HPDE6-E6E7 (cell line): Measurements from ENCODE around the gene MLYCD.

ENCODE experiments used
- DNase-seq: peaks from one replicate; pipeline ENCODE4 v3.0.0; 2011; ENCODE audit warnings: missing footprints; ENCODE audit errors: extremely low spot score

MLYCD gene

GRCh38 chr16:83898463-83899271 lies at the start of gene MLYCD:
Gene MLYCD (plus strand): TSS chr16:83899115. CDS start chr16:83899145, 30 bp downstream.
- peak; percentile 90 for DNase-seq

- DNase-seq = no peak
These were observed 49.5 kb upstream of the MLYCD start for GRCh38 chr16:83849421-83849820.

- DNase-seq = no peak
These were observed 48.0 kb upstream of the MLYCD start for GRCh38 chr16:83850947-83851346.

GRCh38 chr16:83851473-83851872 lies 47.4 kb upstream of the MLYCD start:
- no peak for DNase-seq

GRCh38 chr16:83852774-83853173 lies 46.1 kb upstream of the MLYCD start:
- no peak for DNase-seq

GRCh38 chr16:83853834-83854233 lies 45.1 kb upstream of the MLYCD start:
- no peak for DNase-seq

GRCh38 chr16:83854420-83854819 lies 44.5 kb upstream of the MLYCD start:
- DNase-seq = no peak

GRCh38 chr16:83856792-83857191 lies 42.1 kb upstream of the MLYCD start:
- no peak for DNase-seq

- no peak for DNase-seq
These were observed 39.6 kb upstream of the MLYCD start for GRCh38 chr16:83859265-83859664.

GRCh38 chr16:83862661-83863060 lies 36.3 kb upstream of the MLYCD start:
- no peak for DNase-seq

GRCh38 chr16:83863682-83864081 lies 35.2 kb upstream of the MLYCD start:
- DNase-seq = no peak

GRCh38 chr16:83870830-83871229 lies 28.1 kb upstream of the MLYCD start:
- DNase-seq = no peak

- DNase-seq = peak; percentile 25
These were observed 20.1 kb upstream of the MLYCD start for GRCh38 chr16:83878838-83879237.

GRCh38 chr16:83882163-83882885 lies 16.6 kb upstream of the MLYCD start:
- DNase-seq = no peak

- no peak for DNase-seq
These were observed 12.5 kb upstream of the MLYCD start for GRCh38 chr16:83886199-83886971.

- no peak for DNase-seq
These were observed 11.8 kb upstream of the MLYCD start for GRCh38 chr16:83887080-83887479.

GRCh38 chr16:83887564-83887963 lies 11.4 kb upstream of the MLYCD start:
- DNase-seq = no peak

GRCh38 chr16:83888672-83889044 lies 10.3 kb upstream of the MLYCD start:
- no peak for DNase-seq

- no peak for DNase-seq
These were observed 8.6 kb upstream of the MLYCD start for GRCh38 chr16:83890359-83890758.

- no peak for DNase-seq
These were observed 7.2 kb upstream of the MLYCD start for GRCh38 chr16:83891742-83892141.

- DNase-seq = no peak
These were observed 3.7 kb upstream of the MLYCD start for GRCh38 chr16:83895243-83895642.

GRCh38 chr16:83895942-83896341 lies 3.0 kb upstream of the MLYCD start:
- no peak for DNase-seq
